ENCODE measurements around the gene PROSER2. TPM values are rescaled to one million over a fixed set of nuclear protein-coding genes. Genes with fewer than 3 reads are reported as not detected.

Gene PROSER2
- total RNA-seq, 1 experiment from 2014 or later: 10.6 TPM

DNA sequence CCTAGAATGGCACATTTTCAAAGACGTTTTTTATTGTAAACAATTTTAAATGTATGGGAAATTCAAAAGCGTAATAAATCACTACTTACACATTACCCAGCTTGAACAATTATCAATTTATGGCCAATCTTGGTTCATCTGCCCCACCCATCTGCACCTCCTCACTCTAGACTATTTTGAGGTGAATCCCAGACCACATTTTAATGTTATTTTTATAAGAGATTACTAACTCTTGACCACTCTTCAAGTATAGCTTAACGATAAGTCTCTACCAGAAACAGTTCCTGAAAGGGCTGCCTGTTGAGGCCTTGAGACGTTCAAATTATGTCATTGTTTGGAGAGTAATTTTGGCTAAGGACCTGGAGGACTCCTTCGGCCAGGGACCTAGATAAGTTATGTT is 47.7 kb upstream of the PROSER2 start:
- Histone ChIP-seq H3K79me2 (ENCODE audit: insufficient read depth, low read length) (no peaks in the 10 kb centered on the region), H4K8ac (replicated peaks; ENCODE audit: insufficient read length, low read depth, low read length) (no peak overlapping the region), H3K4ac (ENCODE audit: low read depth, low read length) (no peak overlapping the region), H2BK5ac (ENCODE audit: insufficient read length, low read length) (no peak overlapping the region), H3T11ph (ENCODE audit: low read length) (no peak overlapping the region), H3K18ac (ENCODE audit: insufficient read length, low read depth, low read length) (no peak overlapping the region), H3K23me2 (ENCODE audit: insufficient read length, low read depth, low read length, poor library complexity, severe bottlenecking) (no peaks in the 10 kb centered on the region), H3K27me3 (ENCODE audit: insufficient read depth, low read length) (no peaks in the 10 kb centered on the region), H3K4me1 (ENCODE audit: insufficient read depth, low read length) (no peaks in the 10 kb centered on the region), H4K91ac (ENCODE audit: insufficient read length, low read depth, low read length) (no peak overlapping the region), H3K23ac (ENCODE audit: insufficient read length, low read depth, low read length) (no peak overlapping the region), H2BK12ac (ENCODE audit: insufficient read length, low read depth, low read length) (no peak overlapping the region), H3K9ac (ENCODE audit: extremely low read depth, insufficient read length, low read length) (no peak overlapping the region), H2BK20ac (ENCODE audit: low read depth, low read length, poor library complexity, severe bottlenecking) (no peak overlapping the region), H2AK5ac (ENCODE audit: insufficient read length, low read length) (no peak overlapping the region), H3K9me3 (ENCODE audit: control insufficient read depth, low read depth, low read length) (no peaks in the 10 kb centered on the region), H2BK120ac (ENCODE audit: low read depth, low read length, poor library complexity, severe bottlenecking) (no peak overlapping the region), H2AFZ (ENCODE audit: low read length) (no peak overlapping the region), H2BK15ac (ENCODE audit: low read depth, low read length) (no peak overlapping the region), H3K79me1 (ENCODE audit: insufficient read depth, low read depth, low read length, poor library complexity, severe bottlenecking) (no peaks in the 10 kb centered on the region), H3K27ac (ENCODE audit: insufficient read length, low read depth, low read length) (no peak overlapping the region), H3K4me2 (ENCODE audit: insufficient read depth, insufficient read length, low read length) (no peak overlapping the region), H4K5ac (ENCODE audit: insufficient read length, low read depth, low read length) (no peak overlapping the region), H4K20me1 (ENCODE audit: control insufficient read depth, insufficient read depth, insufficient read length) (no peaks in the 10 kb centered on the region), H3K14ac (ENCODE audit: insufficient read depth, low read length) (no peak overlapping the region), H3K56ac (ENCODE audit: insufficient read length, low read depth, low read length) (no peak overlapping the region)
- no peak for DNase-seq
- Mint-ChIP-seq H3K4me3 (no peak overlapping the region), H3K9me3 (peaks cover 0 to 4% of the 10 kb centered on the region in 2 experiments; a peak in 3 of 5 replicates), H3K4me1 (peaks cover 0 to 2% of the 10 kb centered on the region in 2 experiments; a peak in 1 of 4 replicates), H3K27me3 (ENCODE audit: low read depth) (no peaks in the 10 kb centered on the region; the same call in 1 of the 2 replicates), H3K36me3 (ENCODE audit: insufficient read depth in 1 of 3, low read depth in 3 of 3) (no peaks in the 10 kb centered on the region), H3K27ac (no peak overlapping the region)
- WGBS (ENCODE audit: extremely low coverage, insufficient read length, low lambda C conversion rate): no CpG with 5 or more reads among the region's 5 CpGs
- TF ChIP-seq CTCF (conservative IDR thresholded peaks at IDR 0.05): no peak
